Lower leg skin (tissue), 4 donors: ENCODE data around the gene KCNS1. TPM values are rescaled to one million over a fixed set of nuclear protein-coding genes. Genes with fewer than 3 reads are reported as not detected.
"Not testable (repeated sequence)": the region's sequence is repeated elsewhere in the genome, so short reads cannot be mapped to it uniquely, and the experiment has no call there.

Experiments used
- DNase-seq, 2 donors: peaks; one replicate each; pipeline ENCODE4 v3.0.0-alpha.2; 2019; ENCODE audit warnings: low spot score in 2 of 2
- H3K4me3 ChIP-seq: fragments of 200-600 bp; sonication (generic); 2 replicates; pipeline ENCODE4 v1.5.1; 2017; ENCODE audit warnings: mild to moderate bottlenecking, low read depth; ENCODE audit not compliant: poor library complexity, severe bottlenecking
- POLR2A ChIP-seq, 2 donors: fragments of 450-650 bp; IDR thresholded peaks; one replicate each; pipeline ENCODE4 v1.6.1; 2016 to 2017; ENCODE audit warnings: antibody characterized with exemption in 2 of 2, mild to moderate bottlenecking in 1 of 2, moderate library complexity in 1 of 2
- WGBS, 2 donors: methylation state at CpG; one replicate each; pipeline ENCODE4 v1.1.5; 2018; 5-methylcytosine and 5-hydroxymethylcytosine counted together
- intact Hi-C: fragments of 100-400 bp; cut with DNase I; formaldehyde crosslinking; loops from one replicate; pipeline ENCODE4 v1.15.0; 2023; ENCODE audit warnings: low total_unique reads
- total RNA-seq, 4 donors: library from RNA; depleted of rRNA; stranded (reverse); fragments of >200 nt; gene quantifications; one replicate each; pipeline ENCODE4 v1.1.0, GENCODE V29; 2016
- TF ChIP-seq, protein P1 (sequence below), 3 donors: fragments of 450-650 bp; IDR thresholded peaks; one replicate each; pipeline ENCODE4 v1.5.1; 2016; ENCODE audit warnings: antibody characterized with exemption in 3 of 3, mild to moderate bottlenecking in 3 of 3, moderate library complexity in 2 of 3

The KCNS1 gene
- total RNA-seq: 1 to 10 TPM in 2 of 4 donors, under 1 TPM in 2; 0.84 to 2.3 (median 1.3) TPM

DNA sequence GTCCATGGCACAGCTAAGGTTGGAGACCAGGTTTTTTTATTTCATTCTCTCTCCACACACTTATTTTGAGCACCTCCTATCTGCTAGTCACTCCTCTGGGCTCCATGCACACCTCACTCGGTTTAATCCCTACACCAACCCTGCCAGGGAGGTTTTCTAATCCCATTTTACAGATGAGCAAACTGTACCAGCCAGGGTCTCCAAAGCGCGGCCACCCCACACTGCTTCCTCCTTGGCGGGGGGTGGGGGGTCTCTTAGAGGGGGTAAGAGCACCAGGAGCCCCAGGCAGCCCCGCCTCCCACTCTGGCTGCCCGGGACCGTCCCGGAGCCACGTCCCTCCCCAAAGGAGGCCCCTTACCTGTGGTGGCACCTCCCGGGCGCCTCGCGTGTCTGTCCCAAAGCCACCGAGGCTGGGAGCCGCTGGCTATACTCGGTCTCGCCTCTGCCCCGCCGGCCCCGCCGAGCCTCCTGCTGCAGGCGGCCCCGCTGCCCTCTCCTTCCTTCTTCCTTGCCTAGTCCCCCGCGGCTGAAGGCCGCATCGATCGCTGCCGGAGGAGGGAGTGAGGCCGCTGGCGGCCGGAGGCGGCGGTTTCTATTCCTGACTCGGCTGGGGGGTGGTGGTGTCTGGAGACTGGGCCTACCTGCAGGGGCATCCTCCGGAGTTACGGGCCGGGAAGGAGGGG is at the start of gene KCNS1:
Gene KCNS1, minus strand, starts transcription at position 565 of the 683 bp plus-strand sequence. CDS start 1,891 bp downstream, outside the sequence.
- WGBS, 2 donors: 18 to 21% methylated on average over 23 to 35 of the region's 38 CpGs
- TF ChIP-seq, protein P1, sequence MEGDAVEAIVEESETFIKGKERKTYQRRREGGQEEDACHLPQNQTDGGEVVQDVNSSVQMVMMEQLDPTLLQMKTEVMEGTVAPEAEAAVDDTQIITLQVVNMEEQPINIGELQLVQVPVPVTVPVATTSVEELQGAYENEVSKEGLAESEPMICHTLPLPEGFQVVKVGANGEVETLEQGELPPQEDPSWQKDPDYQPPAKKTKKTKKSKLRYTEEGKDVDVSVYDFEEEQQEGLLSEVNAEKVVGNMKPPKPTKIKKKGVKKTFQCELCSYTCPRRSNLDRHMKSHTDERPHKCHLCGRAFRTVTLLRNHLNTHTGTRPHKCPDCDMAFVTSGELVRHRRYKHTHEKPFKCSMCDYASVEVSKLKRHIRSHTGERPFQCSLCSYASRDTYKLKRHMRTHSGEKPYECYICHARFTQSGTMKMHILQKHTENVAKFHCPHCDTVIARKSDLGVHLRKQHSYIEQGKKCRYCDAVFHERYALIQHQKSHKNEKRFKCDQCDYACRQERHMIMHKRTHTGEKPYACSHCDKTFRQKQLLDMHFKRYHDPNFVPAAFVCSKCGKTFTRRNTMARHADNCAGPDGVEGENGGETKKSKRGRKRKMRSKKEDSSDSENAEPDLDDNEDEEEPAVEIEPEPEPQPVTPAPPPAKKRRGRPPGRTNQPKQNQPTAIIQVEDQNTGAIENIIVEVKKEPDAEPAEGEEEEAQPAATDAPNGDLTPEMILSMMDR (IDR thresholded peaks at IDR 0.05): no peak
- no peak for TF ChIP-seq POLR2A (IDR thresholded peaks at IDR 0.05)
- DNase-seq: no peak
- intact Hi-C loops: no loop called here
- no peak within 1 kb of the TSS for H3K4me3 ChIP-seq

GRCh38 chr20:45149062-45149461 is 48.1 kb upstream of the KCNS1 start:
- H3K4me3 ChIP-seq: no peak overlapping the region
- WGBS, 2 donors: 92 to 95% methylated on average over 3 of the region's 3 CpGs
- no peak for TF ChIP-seq POLR2A (IDR thresholded peaks at IDR 0.05)
- TF ChIP-seq, protein P1 (IDR thresholded peaks at IDR 0.05): no peak
- DNase-seq: no peak
- intact Hi-C loops: no loop called here

DNA sequence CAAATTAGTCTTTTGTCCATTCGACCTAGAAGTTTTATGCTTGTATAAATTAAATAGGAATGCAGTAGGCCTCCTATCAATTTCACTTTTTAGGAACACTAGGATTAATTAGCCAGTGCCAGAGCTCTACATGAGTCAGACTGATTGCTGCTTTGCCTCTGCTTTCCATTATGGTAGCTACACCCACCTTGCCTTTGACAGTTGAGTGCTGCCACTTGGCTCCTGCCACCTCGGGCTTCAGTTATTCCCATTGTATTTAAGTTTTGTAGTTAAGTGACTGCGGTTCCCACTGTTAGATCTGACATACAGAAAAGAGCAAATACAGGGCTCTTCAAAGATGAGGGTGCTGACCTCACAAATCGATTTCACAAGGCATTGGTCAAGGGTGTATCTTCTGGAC is 39.9 kb upstream of the KCNS1 start:
- DNase-seq: no peak
- no peak for TF ChIP-seq POLR2A (IDR thresholded peaks at IDR 0.05)
- TF ChIP-seq, protein P1 (IDR thresholded peaks at IDR 0.05): no peak
- intact Hi-C loops: no loop called here
- no peak overlapping the region for H3K4me3 ChIP-seq
- 80 to 82% methylated on average over 4 of the region's 4 CpGs for WGBS, 2 donors

DNA sequence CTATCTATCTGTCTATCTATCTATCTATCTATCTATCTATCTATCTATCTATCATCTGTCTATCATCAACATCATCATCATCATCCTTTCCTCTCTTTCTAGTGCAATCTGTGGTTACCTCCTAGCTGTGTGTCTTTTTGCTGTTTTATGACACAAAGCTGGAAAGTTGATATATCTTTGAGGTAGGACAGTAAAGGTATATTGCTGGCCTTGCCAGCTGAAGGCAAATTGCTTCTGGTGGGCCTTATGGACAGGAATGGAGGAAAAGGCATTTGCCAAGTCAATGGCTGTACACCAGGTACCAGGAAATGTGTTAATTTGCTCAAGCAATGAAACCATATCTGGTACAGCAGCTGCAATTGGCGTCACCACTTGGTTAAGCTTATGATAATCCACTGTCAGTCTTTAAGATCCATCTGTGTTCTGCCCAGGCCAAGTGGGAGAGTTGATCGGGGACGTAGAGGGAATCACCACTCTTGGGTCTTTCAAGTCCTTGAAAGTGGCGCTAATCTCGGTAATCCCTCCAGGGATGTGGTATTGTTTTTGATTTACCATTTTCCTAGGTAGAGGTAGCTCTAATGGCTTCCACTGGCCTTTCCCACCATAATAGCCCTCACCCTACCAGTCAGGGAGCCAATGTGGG is 38.9 kb upstream of the KCNS1 start:
- intact Hi-C loops, H3K4me3 ChIP-seq, DNase-seq: not testable (repeated sequence)
- 93 to 94% methylated on average over 5 of the region's 5 CpGs for WGBS, 2 donors

DNA sequence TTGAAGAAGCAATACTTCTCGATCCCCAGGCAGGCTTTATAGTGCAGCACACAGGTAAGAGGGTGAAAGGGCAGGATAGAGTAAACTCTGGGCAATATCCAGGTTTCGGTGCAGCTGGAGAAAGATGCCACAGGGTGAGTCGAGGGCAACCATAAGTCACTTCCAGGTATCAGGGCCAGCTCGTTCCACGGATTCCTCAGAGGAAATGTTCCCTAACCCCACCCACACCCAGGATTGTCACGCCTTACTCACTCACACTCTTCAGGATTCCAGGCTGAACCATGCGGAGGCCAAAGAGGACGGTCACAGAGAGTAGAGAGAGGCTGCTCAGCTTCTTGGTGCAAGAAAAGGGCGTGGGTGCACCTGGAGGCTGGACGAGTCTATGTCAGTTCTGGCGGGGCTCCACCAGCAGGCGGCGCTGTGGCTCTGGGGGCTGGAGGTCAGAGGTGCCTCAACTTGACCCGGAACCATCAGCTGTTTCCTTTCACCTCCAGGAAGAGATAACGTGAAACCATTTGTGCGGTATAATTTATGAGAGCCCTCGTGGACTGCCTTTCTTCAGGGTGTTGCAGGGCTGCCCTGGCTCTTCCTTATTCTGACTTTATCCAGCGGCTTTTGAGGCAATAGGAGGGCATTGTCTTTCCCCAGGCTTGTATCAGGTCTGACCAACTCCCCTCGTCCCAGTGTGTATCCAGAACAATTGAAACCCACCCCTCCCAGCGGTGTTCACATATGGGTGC is 37.8 kb upstream of the KCNS1 start:
- WGBS, 2 donors: 26 to 33% methylated on average over 20 of the region's 20 CpGs

More for the DNA sequence above, 37.8 kb upstream of the KCNS1 start:
- no peak for TF ChIP-seq POLR2A (IDR thresholded peaks at IDR 0.05)
- TF ChIP-seq, protein P1 (IDR thresholded peaks at IDR 0.05): peak in 1 of 3 donors; percentile 26
- peak in 1 of 2 donors; percentile 91 for DNase-seq
- intact Hi-C loops: no loop called here
- H3K4me3 ChIP-seq: no peak overlapping the region
